Hematopoietic multipotent progenitor cell treated with erythropoietin and hydrocortisone succinate and interleukin-3 and kit ligand, for 4 days (in vitro differentiated cells): ENCODE results near the gene PARD3.
A peak's percentile ranks its signal among the peaks of the same experiment; 100 is the strongest.
"Not testable (repeated sequence)": the region's sequence is repeated elsewhere in the genome, so short reads cannot be mapped to it uniquely, and the experiment has no call there.

ENCODE experiments used
- DNase-seq: peaks from one replicate; pipeline ENCODE4 v3.0.0-alpha.2; 2015

The PARD3 gene

GRCh38 chr10:34438741-34439140, 376.4 kb downstream of the PARD3 start:
- DNase-seq: no peak

DNA sequence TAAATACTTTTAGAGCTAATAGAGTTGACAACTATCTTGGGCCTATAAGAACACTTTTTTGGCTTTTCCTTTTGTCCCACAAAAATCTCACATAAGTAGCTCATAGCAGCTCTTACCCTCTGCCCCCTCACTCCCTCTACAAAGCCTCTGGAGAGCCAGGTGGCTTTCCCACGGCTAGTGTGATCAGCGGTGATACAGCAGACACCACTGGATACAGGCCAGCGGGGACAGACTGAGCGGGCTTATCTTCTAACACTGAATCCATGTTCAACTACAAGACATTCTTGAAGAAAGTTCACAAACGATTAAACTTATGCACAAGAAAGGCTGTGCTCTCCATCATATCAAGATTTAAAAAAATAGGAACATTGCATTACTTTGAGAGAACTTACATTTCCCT, 377.2 kb downstream of the PARD3 start:
- no peak for DNase-seq

GRCh38 chr10:34434119-34434594, 380.9 kb downstream of the PARD3 start:
- no peak for DNase-seq

GRCh38 chr10:34433241-34434076, 381.6 kb downstream of the PARD3 start:
- DNase-seq: no peak

- DNase-seq: no peak
Measured at GRCh38 chr10:34432589-34432988, 382.5 kb downstream of the PARD3 start.

GRCh38 chr10:34430685-34431084, 384.4 kb downstream of the PARD3 start:
- peak; percentile 45 for DNase-seq

DNA sequence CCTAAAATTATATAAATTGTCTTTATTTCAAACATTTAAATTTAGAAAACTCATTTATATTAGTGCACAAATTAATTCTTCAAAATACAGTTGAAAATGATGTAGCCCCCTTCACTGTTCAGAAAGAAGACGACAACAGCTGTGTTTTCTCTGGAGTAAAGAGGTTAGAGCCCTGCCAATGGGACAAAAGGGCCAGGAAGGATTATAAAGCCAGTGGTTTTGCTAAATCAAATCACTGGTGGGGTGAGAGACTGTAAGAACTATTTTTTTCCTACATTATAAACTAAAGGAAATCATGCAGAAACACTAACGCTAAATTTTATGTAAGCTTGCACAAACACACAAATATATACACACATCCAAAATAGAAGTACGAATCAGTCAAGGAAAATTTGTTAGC, 386.6 kb downstream of the PARD3 start:
- no peak for DNase-seq

- DNase-seq: no peak
Measured at GRCh38 chr10:34427911-34428216, 387.2 kb downstream of the PARD3 start.

DNA sequence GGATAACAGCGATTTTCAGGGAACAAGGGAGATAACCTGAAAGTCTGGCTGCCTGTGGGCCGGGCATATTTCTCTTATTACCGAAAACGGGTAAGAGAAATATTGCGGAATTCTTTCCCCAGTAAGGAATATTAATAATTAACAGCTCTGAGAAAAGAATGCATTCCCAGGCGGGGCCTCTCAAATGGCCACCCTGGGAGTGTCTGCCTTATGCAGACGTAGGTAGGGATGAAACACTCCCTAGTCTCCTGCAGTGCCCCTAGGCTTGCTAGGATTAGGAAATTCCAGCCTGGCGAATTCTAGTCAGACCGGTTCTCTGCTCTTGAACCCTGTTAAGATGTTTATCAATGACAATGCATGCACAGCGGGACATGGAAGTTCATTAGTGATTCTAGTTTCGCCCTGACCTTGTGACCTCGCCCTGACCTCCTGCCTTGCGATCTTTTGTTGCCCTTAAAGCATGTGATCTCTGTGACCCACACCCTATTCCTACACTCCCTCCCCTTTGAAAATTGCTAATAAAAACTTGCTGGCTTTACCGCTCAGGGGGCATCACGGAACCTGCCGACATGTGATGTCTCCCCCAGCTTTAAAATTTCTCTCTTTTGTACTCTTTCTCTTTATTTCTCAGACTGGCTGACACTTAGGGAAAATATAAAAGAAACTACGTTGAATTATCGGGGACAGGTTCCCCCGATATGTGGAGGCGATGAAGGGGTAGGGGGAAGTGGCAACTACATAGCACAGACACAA, 387.8 kb downstream of the PARD3 start:
- DNase-seq: not testable (repeated sequence)

GRCh38 chr10:34426538-34427157, 388.4 kb downstream of the PARD3 start:
- not testable (repeated sequence) for DNase-seq

- DNase-seq: no peak
Measured at GRCh38 chr10:34426041-34426440, 389.1 kb downstream of the PARD3 start.

GRCh38 chr10:34423673-34424625, 391.1 kb downstream of the PARD3 start:
- DNase-seq: no peak

GRCh38 chr10:34420795-34421194, 394.3 kb downstream of the PARD3 start:
- DNase-seq: no peak

DNA sequence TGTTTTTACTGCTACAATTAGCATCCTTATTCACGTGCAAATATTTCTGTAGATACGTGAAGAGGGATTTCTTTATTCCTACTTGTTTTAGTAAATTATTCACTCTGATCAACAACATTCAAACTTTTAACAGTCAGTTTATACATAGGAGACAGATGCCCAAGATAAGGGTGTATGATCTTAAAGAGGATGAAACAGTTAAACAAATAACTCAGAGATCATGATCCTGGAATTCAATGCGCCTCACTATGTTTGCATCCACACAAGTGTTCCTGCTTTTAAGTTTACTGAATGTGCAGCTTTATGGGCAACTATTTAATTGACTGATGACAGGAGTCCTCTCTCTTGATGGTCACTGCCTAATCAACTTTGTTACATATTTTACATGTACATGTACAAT, 394.8 kb downstream of the PARD3 start:
- no peak for DNase-seq

- DNase-seq: no peak
Measured at GRCh38 chr10:34415039-34415438, 400.1 kb downstream of the PARD3 start.

DNA sequence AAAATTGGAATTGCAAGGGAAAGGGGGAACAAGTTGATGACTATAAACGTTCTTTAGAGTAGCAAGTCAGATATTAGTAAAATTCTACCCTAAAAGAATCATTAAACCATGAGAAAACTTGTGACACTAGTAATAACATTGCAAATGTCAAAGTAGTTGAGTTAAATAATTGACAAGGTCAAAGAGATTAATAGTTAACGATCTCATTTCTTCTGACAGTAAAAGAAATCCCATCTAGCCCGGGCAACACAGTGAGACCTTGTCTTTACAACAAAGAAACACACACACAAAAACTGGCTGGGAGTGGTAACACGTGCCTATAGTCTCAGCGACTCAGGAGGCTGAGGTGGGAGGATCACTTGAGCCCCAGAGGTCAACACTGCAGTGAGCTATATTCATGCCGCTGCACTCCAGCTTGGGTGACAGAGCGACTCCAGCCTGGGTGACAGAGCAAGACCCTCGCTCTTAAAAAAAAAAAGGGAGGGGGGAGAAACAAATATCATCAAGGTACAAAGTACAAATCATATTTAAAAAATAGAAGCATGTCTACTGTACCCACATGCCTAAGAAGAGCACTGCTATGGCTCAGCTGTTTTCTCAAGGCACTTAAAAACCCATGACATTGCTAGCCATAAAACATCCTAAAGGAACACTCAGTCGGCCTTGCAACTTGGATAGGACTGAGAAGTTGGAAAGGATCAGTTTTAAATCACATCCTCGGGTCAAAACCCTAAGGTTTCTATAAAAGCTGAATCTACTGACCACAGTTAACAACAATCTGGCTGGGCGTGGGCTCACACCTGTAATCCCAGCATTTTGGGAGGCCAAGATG, 401.1 kb downstream of the PARD3 start:
- no peak for DNase-seq

GRCh38 chr10:34413214-34413613, 401.9 kb downstream of the PARD3 start:
- DNase-seq: no peak

- DNase-seq: no peak
Measured at GRCh38 chr10:34408956-34409355, 406.1 kb downstream of the PARD3 start.

DNA sequence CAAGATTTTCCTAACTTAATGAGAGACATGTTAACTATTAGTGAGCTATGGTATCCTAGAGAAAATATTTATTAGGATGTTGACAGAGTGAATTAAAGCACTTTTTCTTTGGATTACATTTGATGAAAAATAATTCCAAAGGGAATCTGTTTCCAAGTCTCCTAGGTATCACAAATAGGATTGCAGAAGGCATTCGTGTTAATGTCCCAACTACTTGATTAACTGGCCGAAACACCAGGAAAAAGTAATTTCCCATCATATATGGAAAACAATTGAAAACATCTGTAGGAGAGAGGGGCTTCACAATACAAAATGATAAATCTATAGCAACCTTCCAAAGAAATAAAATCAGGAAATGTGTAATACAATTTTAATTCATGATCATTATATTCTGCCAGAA, 406.7 kb downstream of the PARD3 start:
- no peak for DNase-seq

- DNase-seq: peak; percentile 31
Measured at GRCh38 chr10:34407324-34407805, 407.7 kb downstream of the PARD3 start.
